Tibial nerve (tissue), 4 donors: ENCODE measurements around the gene TAF10. TPM values are rescaled to one million over a fixed set of nuclear protein-coding genes. Genes with fewer than 3 reads are reported as not detected.

Source experiments
- DNase-seq, 2 donors: peaks; one replicate each; pipeline ENCODE4 v3.0.0-alpha.2; 2019; ENCODE audit warnings: low spot score in 2 of 2
- H3K27ac ChIP-seq, 4 donors: fragments of 200-600 bp; sonication (generic) in 3 of 4; one replicate each; pipeline ENCODE4 v1.5.1; 2017 to 2019; ENCODE audit warnings: mild to moderate bottlenecking in 1 of 4
- H3K27me3 ChIP-seq, 2 donors: fragments of 200-600 bp; sonication (generic) in 1 of 2; one replicate each; pipeline versions ENCODE4 v1.5.1 to v1.6.0; 2017 to 2019
- H3K36me3 ChIP-seq, 3 donors: fragments of 200-600 bp; sonication (generic); one replicate each; pipeline ENCODE4 v1.5.1; 2018 to 2019
- H3K4me1 ChIP-seq, 4 donors: fragments of 200-600 bp; sonication (generic) in 3 of 4; one replicate each; pipeline ENCODE4 v1.5.1; 2017 to 2019
- H3K4me3 ChIP-seq, 4 donors: fragments of 200-600 bp; sonication (generic) in 3 of 4; one replicate each; pipeline ENCODE4 v1.5.1; 2017 to 2019; ENCODE audit warnings: mild to moderate bottlenecking in 1 of 4, moderate library complexity in 1 of 4
- H3K9me3 ChIP-seq, 4 donors: fragments of 200-600 bp; sonication (generic) in 3 of 4; one replicate each; pipeline ENCODE4 v1.5.1; 2017 to 2019
- CTCF ChIP-seq, 5 experiments: fragments of 200-600 bp in 3 of 5; fragments of 450-650 bp in 2 of 5; sonication (generic) in 3 of 5; IDR thresholded peaks; one replicate each; pipeline ENCODE4 v1.5.1; 2016 to 2019; ENCODE audit warnings: antibody characterized with exemption in 5 of 5, mild to moderate bottlenecking in 3 of 5, moderate library complexity in 2 of 5
- EP300 ChIP-seq, 2 donors: sonication (generic); formaldehyde crosslinking; IDR thresholded peaks; one replicate each; pipeline ENCODE4 v1.6.1; 2017; ENCODE audit warnings: antibody characterized with exemption in 2 of 2, mild to moderate bottlenecking in 1 of 2
- POLR2A ChIP-seq, 2 donors: fragments of 450-650 bp; IDR thresholded peaks; one replicate each; pipeline ENCODE4 v1.6.1; 2017; ENCODE audit warnings: antibody characterized with exemption in 2 of 2, mild to moderate bottlenecking in 2 of 2, moderate library complexity in 2 of 2
- WGBS, 2 donors: methylation state at CpG; one replicate each; pipeline ENCODE4 v1.1.5; 2018; 5-methylcytosine and 5-hydroxymethylcytosine counted together
- total RNA-seq, 4 donors: library from RNA; depleted of rRNA; stranded (reverse); fragments of >200 nt; gene quantifications; one replicate each; pipeline ENCODE4 v1.1.0, GENCODE V29; 2016

The TAF10 gene
- total RNA-seq, 4 donors from 2014 or later, result 148 to 235 (median 155) TPM

- TF ChIP-seq POLR2A (IDR thresholded peaks at IDR 0.05) (no peak), EP300 (IDR thresholded peaks at IDR 0.05) (no peak), CTCF (IDR thresholded peaks at IDR 0.05) (no peak)
- Histone ChIP-seq H3K27ac (no peak overlapping the region), H3K9me3 (no peaks in the 10 kb centered on the region), H3K36me3 (peaks cover 0 to 36% (median 0%) of the 10 kb centered on the region in 3 donors), H3K4me1 (peaks cover 0 to 26% (median 7%) of the 10 kb centered on the region in 4 donors), H3K4me3 (no peak overlapping the region), H3K27me3 (no peaks in the 10 kb centered on the region)
- DNase-seq, result no peak
- WGBS, 2 donors, result 91% methylated on average over 1 of the region's 1 CpG
These were observed 8.6 kb upstream of the TAF10 start for GRCh38 chr11:6620636-6621035.

- Histone ChIP-seq H3K9me3 (no peaks in the 10 kb centered on the region), H3K4me1 (peaks cover 0 to 26% (median 7%) of the 10 kb centered on the region in 4 donors), H3K36me3 (peaks cover 0 to 36% (median 9%) of the 10 kb centered on the region in 3 donors), H3K27ac (peak within 1 kb of the TSS; percentile 87 to 95 (median 92)), H3K27me3 (no peaks in the 10 kb centered on the region), H3K4me3 (peak within 1 kb of the TSS; percentile 68 to 86 (median 75))
- WGBS, 2 donors, result 0% methylated on average over 16 of the region's 16 CpGs
- TF ChIP-seq POLR2A (IDR thresholded peaks at IDR 0.05) (peak; percentile 85 to 93), EP300 (IDR thresholded peaks at IDR 0.05) (peak; percentile 72 to 98), CTCF (IDR thresholded peaks at IDR 0.05) (peak in 1 of 5 experiments; percentile 24)
- DNase-seq, result peak; percentile 90 to 99
These were observed 7.2 kb upstream of the TAF10 start, which contains the start of gene TPP1 for GRCh38 chr11:6619004-6619745. TPP1 (minus strand) TSS chr11:6619422; CDS start chr11:6619400, 22 bp downstream.

GRCh38 chr11:6618117-6619003 is 6.3 kb upstream of the TAF10 start:
- Histone ChIP-seq H3K27ac (peak overlapping the region; percentile 87 to 95 (median 92)), H3K27me3 (no peaks in the 10 kb centered on the region), H3K4me1 (peaks cover 0 to 28% (median 7%) of the 10 kb centered on the region in 4 donors), H3K9me3 (no peaks in the 10 kb centered on the region), H3K4me3 (peak overlapping the region; percentile 68 to 86 (median 75)), H3K36me3 (peaks cover 0 to 35% (median 9%) of the 10 kb centered on the region in 3 donors)
- peak in 1 of 2 donors; percentile 40 for DNase-seq
- WGBS, 2 donors, result 11 to 14% methylated on average over 15 of the region's 15 CpGs
- no peak for TF ChIP-seq POLR2A (IDR thresholded peaks at IDR 0.05)
- TF ChIP-seq CTCF (IDR thresholded peaks at IDR 0.05), result no peak
- TF ChIP-seq EP300 (IDR thresholded peaks at IDR 0.05), result peak in 1 of 2 donors; percentile 33

- H3K9me3 ChIP-seq, result no peaks in the 10 kb centered on the region
- no peaks in the 10 kb centered on the region for H3K27me3 ChIP-seq
- DNase-seq, result no peak
- H3K27ac ChIP-seq, result peak overlapping the region in 2 of 4 donors; percentile 93 to 95
- peak overlapping the region in 1 of 4 donors; percentile 86 for H3K4me3 ChIP-seq
- TF ChIP-seq POLR2A (IDR thresholded peaks at IDR 0.05) (no peak), EP300 (IDR thresholded peaks at IDR 0.05) (no peak), CTCF (IDR thresholded peaks at IDR 0.05) (no peak)
- H3K36me3 ChIP-seq, result peaks cover 0 to 35% (median 9%) of the 10 kb centered on the region in 3 donors
- H3K4me1 ChIP-seq, result peaks cover 0 to 37% (median 10%) of the 10 kb centered on the region in 4 donors
- 76 to 83% methylated on average over 5 of the region's 5 CpGs for WGBS, 2 donors
These were observed 5.3 kb upstream of the TAF10 start for GRCh38 chr11:6617315-6617781.
